Neutrophil (primary cell): ENCODE measurements around the gene EGFR.

Experiments used
- H3K27ac ChIP-seq: fragments of 200-600 bp; sonication (generic); 2 replicates; pipeline ENCODE4 v1.5.1; 2016; ENCODE audit warnings: mild to moderate bottlenecking, moderate library complexity
- H3K27me3 ChIP-seq: fragments of 200-600 bp; sonication (generic); 2 replicates; pipeline ENCODE4 v1.6.0; 2016; ENCODE audit warnings: mild to moderate bottlenecking
- H3K36me3 ChIP-seq: fragments of 200-600 bp; sonication (generic); 2 replicates; pipeline ENCODE4 v1.5.1; 2017
- H3K4me1 ChIP-seq, 2 experiments: fragments of 200-600 bp in 1 of 2; sonication (generic) in 1 of 2; 1 replicate in 1 of 2; 2 replicates in 1 of 2; pipeline versions ENCODE4 v1.5.1 to v1.6.1; 2013 to 2016; ENCODE audit warnings: low read depth in 1 of 2, low read length in 1 of 2, mild to moderate bottlenecking in 1 of 2, moderate library complexity in 1 of 2; ENCODE audit not compliant: control insufficient read depth in 1 of 2, insufficient read depth in 1 of 2
- H3K4me3 ChIP-seq, 2 experiments: fragments of 200-600 bp in 1 of 2; sonication (generic) in 1 of 2; 1 replicate in 1 of 2; 2 replicates in 1 of 2; pipeline ENCODE4 v1.5.1; 2013 to 2016; ENCODE audit warnings: low read depth in 1 of 2, low read length in 1 of 2, mild to moderate bottlenecking in 1 of 2, moderate library complexity in 1 of 2
- H3K9me3 ChIP-seq: fragments of 200-600 bp; sonication (generic); 2 replicates; pipeline ENCODE4 v1.5.1; 2016
- TF ChIP-seq, protein P1 (sequence below): fragments of 200-600 bp; sonication (generic); IDR thresholded peaks from 2 replicates; pipeline ENCODE4 v1.5.1; 2016; ENCODE audit warnings: antibody characterized with exemption

Gene EGFR

DNA sequence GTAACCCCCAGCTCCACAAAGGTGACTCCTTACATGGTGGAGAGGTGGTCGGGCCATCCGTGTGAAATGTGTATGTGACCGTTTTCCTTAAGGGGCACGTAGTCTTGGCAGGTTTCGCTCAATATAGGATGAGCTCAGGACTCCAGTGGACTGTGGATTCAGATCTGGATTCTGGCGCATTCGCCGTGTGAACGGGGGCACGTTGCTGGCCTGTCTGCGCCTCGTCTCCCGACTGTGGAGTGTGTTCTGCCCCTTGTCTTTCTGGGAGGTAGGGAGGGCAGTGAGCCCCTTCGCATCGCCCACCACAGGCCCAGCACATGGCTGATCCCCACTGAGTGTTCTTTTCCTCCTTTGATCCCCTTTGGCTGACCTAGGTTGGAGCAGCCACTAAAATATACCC lies 165.1 kb downstream of the EGFR start:
- H3K27me3 ChIP-seq, result no peaks in the 10 kb centered on the region
- no peaks in the 10 kb centered on the region for H3K36me3 ChIP-seq
- H3K4me1 ChIP-seq, result no peaks in the 10 kb centered on the region
- no peaks in the 10 kb centered on the region for H3K9me3 ChIP-seq
- H3K4me3 ChIP-seq, result no peak overlapping the region
- TF ChIP-seq, protein P1, sequence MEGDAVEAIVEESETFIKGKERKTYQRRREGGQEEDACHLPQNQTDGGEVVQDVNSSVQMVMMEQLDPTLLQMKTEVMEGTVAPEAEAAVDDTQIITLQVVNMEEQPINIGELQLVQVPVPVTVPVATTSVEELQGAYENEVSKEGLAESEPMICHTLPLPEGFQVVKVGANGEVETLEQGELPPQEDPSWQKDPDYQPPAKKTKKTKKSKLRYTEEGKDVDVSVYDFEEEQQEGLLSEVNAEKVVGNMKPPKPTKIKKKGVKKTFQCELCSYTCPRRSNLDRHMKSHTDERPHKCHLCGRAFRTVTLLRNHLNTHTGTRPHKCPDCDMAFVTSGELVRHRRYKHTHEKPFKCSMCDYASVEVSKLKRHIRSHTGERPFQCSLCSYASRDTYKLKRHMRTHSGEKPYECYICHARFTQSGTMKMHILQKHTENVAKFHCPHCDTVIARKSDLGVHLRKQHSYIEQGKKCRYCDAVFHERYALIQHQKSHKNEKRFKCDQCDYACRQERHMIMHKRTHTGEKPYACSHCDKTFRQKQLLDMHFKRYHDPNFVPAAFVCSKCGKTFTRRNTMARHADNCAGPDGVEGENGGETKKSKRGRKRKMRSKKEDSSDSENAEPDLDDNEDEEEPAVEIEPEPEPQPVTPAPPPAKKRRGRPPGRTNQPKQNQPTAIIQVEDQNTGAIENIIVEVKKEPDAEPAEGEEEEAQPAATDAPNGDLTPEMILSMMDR, result no peak
- no peak overlapping the region for H3K27ac ChIP-seq

DNA sequence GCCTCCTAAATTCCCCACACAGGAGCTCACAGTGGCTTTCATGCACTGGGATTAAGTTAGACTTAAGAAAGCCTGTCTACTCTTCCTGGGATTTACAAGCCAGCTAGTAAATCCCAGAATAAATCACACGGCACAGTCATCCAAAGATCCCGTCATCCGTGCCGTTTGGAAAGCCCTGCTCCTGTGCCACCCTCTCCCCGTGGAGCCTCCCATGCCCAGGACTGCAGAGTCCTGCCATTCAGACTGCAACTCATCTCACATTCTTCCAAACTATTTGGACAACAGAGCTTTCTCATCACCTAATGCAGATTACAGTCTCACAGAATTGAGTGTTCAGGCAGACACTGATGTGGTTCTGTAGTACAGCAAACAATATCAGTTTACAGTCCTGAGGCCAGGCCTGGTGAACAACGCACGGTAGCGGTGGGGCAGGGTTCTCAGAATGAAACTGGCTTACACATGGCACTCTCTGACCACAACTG lies 166.5 kb downstream of the EGFR start:
- H3K4me1 ChIP-seq, result no peaks in the 10 kb centered on the region
- TF ChIP-seq, protein P1, result no peak
- H3K9me3 ChIP-seq, result no peaks in the 10 kb centered on the region
- H3K4me3 ChIP-seq, result no peak overlapping the region
- no peaks in the 10 kb centered on the region for H3K27me3 ChIP-seq
- no peak overlapping the region for H3K27ac ChIP-seq
- no peaks in the 10 kb centered on the region for H3K36me3 ChIP-seq

DNA sequence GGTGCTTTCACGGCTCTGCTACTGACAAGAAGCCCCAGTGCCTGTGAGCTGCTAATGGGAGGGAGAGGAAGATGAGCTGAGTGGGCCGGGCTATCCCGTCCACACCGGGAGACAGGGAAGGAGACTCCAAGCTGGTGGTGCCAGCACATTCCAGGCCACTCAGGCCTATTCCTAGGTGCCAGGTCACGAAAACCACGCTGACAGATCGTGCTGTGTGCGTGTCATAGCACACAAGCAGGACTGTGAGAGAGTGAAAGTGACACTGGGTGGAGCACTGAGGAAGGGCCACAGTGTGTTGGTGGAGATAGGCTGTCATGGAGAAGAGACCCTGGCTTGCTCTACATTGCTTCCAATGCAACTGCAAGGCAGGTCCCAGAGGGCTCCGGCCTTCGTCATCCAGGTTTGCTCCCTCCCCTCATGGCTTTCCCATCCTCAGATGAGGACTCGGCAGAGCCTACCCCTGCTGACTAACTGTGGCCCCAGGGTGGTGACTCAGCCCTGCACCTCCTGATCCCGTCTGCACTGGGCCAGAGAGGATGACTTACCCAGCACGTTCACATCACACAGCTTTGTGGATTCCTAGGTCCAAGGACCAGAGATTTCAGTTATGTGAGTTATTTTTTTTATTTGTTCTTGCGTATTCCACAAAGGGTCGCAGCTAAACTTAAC lies 167.3 kb downstream of the EGFR start:
- Histone ChIP-seq H3K9me3 (no peaks in the 10 kb centered on the region), H3K27ac (no peak overlapping the region), H3K36me3 (no peaks in the 10 kb centered on the region), H3K27me3 (no peaks in the 10 kb centered on the region), H3K4me3 (no peak overlapping the region), H3K4me1 (no peaks in the 10 kb centered on the region)
- TF ChIP-seq, protein P1, result no peak

DNA sequence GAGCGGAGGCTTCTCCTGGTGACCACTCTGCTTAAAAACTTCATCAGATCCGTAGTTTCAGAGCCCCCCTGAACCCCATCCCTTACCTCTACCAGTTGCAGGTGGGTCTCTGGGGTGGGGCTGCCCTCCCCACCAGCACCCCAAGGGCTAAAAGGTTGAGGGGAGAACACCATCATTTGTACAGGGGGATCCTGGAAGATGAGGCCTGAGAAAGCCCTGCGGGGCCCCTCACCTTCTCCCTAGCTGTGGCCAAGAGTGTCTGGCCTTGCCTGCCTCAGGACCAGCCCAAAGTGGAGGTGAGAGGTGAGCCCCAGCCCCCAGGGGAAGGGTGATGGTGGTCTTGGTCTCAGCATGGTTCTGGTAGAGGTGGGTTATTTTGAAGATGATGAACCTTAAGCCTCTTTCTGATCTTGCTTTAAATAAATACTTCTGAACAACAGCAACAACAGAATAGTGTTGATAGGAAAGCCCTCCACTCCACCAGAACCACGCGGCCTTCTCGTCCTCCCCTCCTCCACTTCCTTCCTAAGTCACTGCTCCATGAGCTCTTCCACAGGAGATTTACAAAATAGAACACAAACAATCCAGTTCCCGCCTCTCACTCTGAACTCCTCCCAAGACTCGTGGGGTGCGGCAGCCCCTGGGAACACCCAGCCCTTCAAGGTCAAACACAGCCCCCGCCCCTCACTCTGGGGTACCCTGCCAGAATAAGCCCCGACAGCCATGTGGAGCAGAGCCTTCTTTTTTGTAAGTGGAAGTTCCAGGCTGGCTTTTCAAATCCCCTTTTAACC lies 169.1 kb downstream of the EGFR start:
- Histone ChIP-seq H3K27ac (no peak overlapping the region), H3K36me3 (no peaks in the 10 kb centered on the region)

DNA sequence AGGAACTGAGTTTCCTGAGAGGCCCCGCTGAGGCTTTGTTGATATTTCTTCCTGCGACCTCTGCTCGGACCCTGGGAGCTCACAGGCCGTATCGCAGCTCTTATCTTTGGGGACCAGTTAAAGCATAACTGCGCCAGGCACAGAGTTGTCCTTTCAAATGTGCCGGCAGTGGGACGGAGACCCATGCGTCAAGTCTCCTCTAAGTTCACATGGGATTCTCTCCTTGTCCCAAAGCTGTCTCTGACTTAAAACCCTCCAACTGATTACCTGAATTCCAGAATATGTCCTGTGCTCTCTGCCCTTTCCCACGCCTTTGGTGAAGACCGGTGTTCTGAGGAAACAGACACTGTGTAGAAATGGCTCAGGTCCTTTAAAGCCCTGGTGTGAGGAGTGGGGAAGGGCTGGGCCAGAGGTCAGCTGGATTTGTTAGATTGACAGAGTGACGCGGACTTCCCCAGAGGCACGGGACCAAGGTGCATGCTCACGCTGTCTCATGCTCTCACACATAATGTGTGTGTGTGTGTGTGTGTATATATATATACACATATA lies 169.8 kb downstream of the EGFR start:
- Histone ChIP-seq H3K27me3 (no peaks in the 10 kb centered on the region), H3K4me3 (no peak overlapping the region), H3K9me3 (no peaks in the 10 kb centered on the region), H3K4me1 (no peaks in the 10 kb centered on the region), H3K36me3 (no peaks in the 10 kb centered on the region), H3K27ac (no peak overlapping the region)
- TF ChIP-seq, protein P1, result no peak

More for the DNA sequence above, 169.1 kb downstream of the EGFR start:
- Histone ChIP-seq H3K4me3 (no peak overlapping the region), H3K9me3 (no peaks in the 10 kb centered on the region), H3K4me1 (no peaks in the 10 kb centered on the region), H3K27me3 (no peaks in the 10 kb centered on the region)
- TF ChIP-seq, protein P1, result no peak
